GM23248 (cell line): ENCODE results near the gene RPP25L. TPM values are rescaled to one million over a fixed set of nuclear protein-coding genes. Genes with fewer than 3 reads are reported as not detected.

ENCODE experiments used
- DNase-seq: peaks from one replicate; pipeline ENCODE4 v3.0.0-alpha.2; 2015
- H2AFZ ChIP-seq: fragments of 200-600 bp; sonication (generic); 2 replicates; pipeline ENCODE4 v1.6.1; 2016; ENCODE audit warnings: antibody characterized with exemption
- H3F3A ChIP-seq: fragments of 200-600 bp; sonication (generic); 2 replicates; pipeline ENCODE4 v1.6.1; 2016; ENCODE audit warnings: mild to moderate bottlenecking, antibody characterized with exemption, mixed run types; ENCODE audit not compliant: insufficient read depth
- H3K27ac ChIP-seq: fragments of 200-600 bp; sonication (generic); 2 replicates; pipeline ENCODE4 v1.5.1; 2016; ENCODE audit warnings: mild to moderate bottlenecking
- H3K27me3 ChIP-seq: fragments of 200-600 bp; sonication (generic); replicated peaks from 2 replicates; pipeline ENCODE4 v1.6.1; 2016; ENCODE audit warnings: mild to moderate bottlenecking; ENCODE audit not compliant: insufficient read depth
- H3K36me3 ChIP-seq: fragments of 200-600 bp; sonication (generic); 2 replicates; pipeline ENCODE4 v1.6.1; 2016; ENCODE audit warnings: low read depth, mild to moderate bottlenecking
- H3K4me1 ChIP-seq: fragments of 200-600 bp; sonication (generic); 2 replicates; pipeline ENCODE4 v1.6.1; 2016; ENCODE audit warnings: mild to moderate bottlenecking; ENCODE audit not compliant: insufficient read depth
- H3K4me2 ChIP-seq: fragments of 200-600 bp; sonication (generic); one replicate; pipeline ENCODE4 v1.6.1; 2016; ENCODE audit warnings: mild to moderate bottlenecking; ENCODE audit not compliant: unreplicated experiment
- H3K4me3 ChIP-seq: fragments of 200-600 bp; sonication (generic); 2 replicates; pipeline ENCODE4 v1.5.1; 2016; ENCODE audit warnings: mild to moderate bottlenecking
- H3K79me2 ChIP-seq: fragments of 200-600 bp; sonication (generic); 2 replicates; pipeline ENCODE4 v1.6.1; 2016; ENCODE audit warnings: mild to moderate bottlenecking; ENCODE audit not compliant: insufficient read depth
- H3K9ac ChIP-seq: fragments of 200-600 bp; sonication (generic); 2 replicates; pipeline ENCODE4 v1.6.1; 2016; ENCODE audit warnings: mild to moderate bottlenecking
- H3K9me2 ChIP-seq: fragments of 200-600 bp; sonication (generic); 2 replicates; pipeline ENCODE4 v1.6.1; 2016; ENCODE audit warnings: mixed run types, mild to moderate bottlenecking, moderate library complexity; ENCODE audit not compliant: insufficient read depth
- H3K9me3 ChIP-seq: fragments of 200-600 bp; sonication (generic); one replicate; pipeline ENCODE4 v1.6.1; 2017; ENCODE audit warnings: low read depth
- H4K20me1 ChIP-seq: fragments of 200-600 bp; sonication (generic); 2 replicates; pipeline ENCODE4 v1.6.0; 2016; ENCODE audit not compliant: insufficient read depth
- EZH2 ChIP-seq: fragments of 200-600 bp; sonication (generic); IDR thresholded peaks from 2 replicates; pipeline ENCODE4 v1.6.1; 2018; ENCODE audit warnings: antibody characterized with exemption, mild to moderate bottlenecking; ENCODE audit not compliant: insufficient read depth, poor library complexity, severe bottlenecking
- EZH2phosphoT487 ChIP-seq: fragments of 200-600 bp; sonication (generic); IDR thresholded peaks from 2 replicates; pipeline ENCODE4 v1.6.1; 2018; ENCODE audit warnings: antibody characterized with exemption, moderate library complexity, mild to moderate bottlenecking, low read depth; ENCODE audit not compliant: insufficient read depth
- WGBS, 2 experiments: methylation state at CpG; one replicate each; pipeline ENCODE4 v1.1.6; 2015 to 2017; ENCODE audit warnings: low lambda C conversion rate in 2 of 2, low coverage in 1 of 2; ENCODE audit errors: missing lambda C conversion rate in 2 of 2; 5-methylcytosine and 5-hydroxymethylcytosine counted together
- in situ Hi-C: fragments of 300-500 bp; cut with MboI; formaldehyde crosslinking; loops from 2 replicates; pipeline ENCODE4 v1.15.0; 2020
- polyA plus RNA-seq: library from polyadenylated mRNA; unstranded; fragments of >200 nt; fragmentation: Nextera tagmentation; extraction: Ambion mirVana; gene quantifications from 2 replicates; pipeline ENCODE4 v1.2.1, GENCODE V29; 2016
- small RNA-seq: library from RNA; depleted of rRNA; stranded (forward); fragments of <200 nt; gene quantifications from one replicate; pipeline ENCODE3, GENCODE V24; 2014; ENCODE audit warnings: low read depth, low replicate concordance
- total RNA-seq: library from RNA; depleted of rRNA; stranded (reverse); fragments of >200 nt; shearing (Covaris generic); gene quantifications from 2 replicates; pipeline ENCODE4 v1.2.3, GENCODE V29; 2014; rRNA removed

RPP25L gene
- total and polyA plus RNA-seq, 2 experiments from 2014 or later, result 16.9 to 21.0 TPM

- Histone ChIP-seq H3K4me2 (no peak overlapping the region), H3K36me3 (no peaks in the 10 kb centered on the region), H3K27me3 (peaks cover 5% of the 10 kb centered on the region; the same call in 1 of the 2 replicates), H3K4me1 (no peaks in the 10 kb centered on the region), H3F3A (no peaks in the 10 kb centered on the region), H2AFZ (no peak overlapping the region), H3K27ac (no peak overlapping the region), H3K9me2 (no peaks in the 10 kb centered on the region), H3K9me3 (no peaks in the 10 kb centered on the region), H3K79me2 (no peaks in the 10 kb centered on the region), H3K9ac (no peak overlapping the region), H4K20me1 (no peaks in the 10 kb centered on the region), H3K4me3 (no peak overlapping the region)
- 83 to 84% methylated on average over 7 of the region's 7 CpGs for WGBS, 2 experiments
- DNase-seq, result no peak
- in situ Hi-C loops, result no loop called here
- TF ChIP-seq EZH2phosphoT487 (no peak), EZH2 (no peak)
Measured at GRCh38 chr9:34562135-34562745, 49.7 kb downstream of the RPP25L start.

- DNase-seq, result no peak
- Histone ChIP-seq H3K9me2 (no peaks in the 10 kb centered on the region), H3K27me3 (no peaks in the 10 kb centered on the region), H3K36me3 (no peaks in the 10 kb centered on the region), H3K4me2 (no peak overlapping the region), H2AFZ (no peak overlapping the region), H4K20me1 (no peaks in the 10 kb centered on the region), H3K9me3 (no peaks in the 10 kb centered on the region), H3F3A (no peaks in the 10 kb centered on the region), H3K27ac (no peak overlapping the region), H3K4me3 (no peak overlapping the region), H3K4me1 (no peaks in the 10 kb centered on the region), H3K9ac (no peak overlapping the region), H3K79me2 (no peaks in the 10 kb centered on the region)
- in situ Hi-C loops, result no loop called here
- TF ChIP-seq EZH2, result no peak
- WGBS, 2 experiments, result 87 to 88% methylated on average over 16 to 21 of the region's 21 CpGs
Measured at GRCh38 chr9:34560599-34561214, 51.2 kb downstream of the RPP25L start.

Small RNA genes lying within 50 kb of the gene (small RNA-seq; reads per million reads assigned to genes)
- not detected for gene CCL27

Other genes starting within 250 kb of the RPP25L start
- 0.13 and 1.1 TPM in 2 replicates for gene MYORG, start 235.2 kb downstream of the RPP25L start, total RNA-seq
- gene MYORG, start 235.2 kb downstream of the RPP25L start, polyA plus RNA-seq, result 0.72 and 0.73 TPM in 2 replicates
- gene FAM219A, start 153.5 kb downstream of the RPP25L start, total RNA-seq, result 9.1 and 12.3 TPM in 2 replicates
- 7.6 and 7.8 TPM in 2 replicates for gene FAM219A, start 153.5 kb downstream of the RPP25L start, polyA plus RNA-seq
- gene DNAI1, start 153.3 kb downstream of the RPP25L start, total RNA-seq, result not detected in 2 replicates
- gene DNAI1, start 153.3 kb downstream of the RPP25L start, polyA plus RNA-seq, result not detected in 2 replicates
- not detected in 2 replicates for gene ENHO, start 89.1 kb downstream of the RPP25L start, total RNA-seq
- 0.35 TPM in 1 of 2 replicates, not detected in the other for gene ENHO, start 89.1 kb downstream of the RPP25L start, polyA plus RNA-seq
- gene CNTFR, start 22.4 kb downstream of the RPP25L start, total RNA-seq, result not detected in 2 replicates
- gene CNTFR, start 22.4 kb downstream of the RPP25L start, polyA plus RNA-seq, result not detected in 2 replicates
- gene DCTN3, start 8.4 kb upstream of the RPP25L start, total RNA-seq, result 77.1 and 130 TPM in 2 replicates
- gene DCTN3, start 8.4 kb upstream of the RPP25L start, polyA plus RNA-seq, result 148 and 161 TPM in 2 replicates
- 0.11 and 0.38 TPM in 2 replicates for gene ARID3C, start 17.0 kb upstream of the RPP25L start, total RNA-seq
- gene ARID3C, start 17.0 kb upstream of the RPP25L start, polyA plus RNA-seq, result not detected in 2 replicates
- 138 and 148 TPM in 2 replicates for gene SIGMAR1, start 25.7 kb upstream of the RPP25L start, total RNA-seq
- 142 and 147 TPM in 2 replicates for gene SIGMAR1, start 25.7 kb upstream of the RPP25L start, polyA plus RNA-seq
- 22.4 and 25.5 TPM in 2 replicates for gene GALT, start 34.6 kb upstream of the RPP25L start, total RNA-seq
- 28.5 and 29.1 TPM in 2 replicates for gene GALT, start 34.6 kb upstream of the RPP25L start, polyA plus RNA-seq
- 50.7 and 52.3 TPM in 2 replicates for gene IL11RA, start 40.1 kb upstream of the RPP25L start, total RNA-seq
- 44.0 and 44.1 TPM in 2 replicates for gene IL11RA, start 40.1 kb upstream of the RPP25L start, polyA plus RNA-seq
- gene CCL27, start 50.6 kb upstream of the RPP25L start, total RNA-seq, result not detected in 2 replicates
- gene CCL27, start 50.6 kb upstream of the RPP25L start, polyA plus RNA-seq, result 0.48 and 0.50 TPM in 2 replicates
- gene CCL19, start 79.2 kb upstream of the RPP25L start, total RNA-seq, result not detected in 2 replicates
- gene CCL19, start 79.2 kb upstream of the RPP25L start, polyA plus RNA-seq, result not detected in 2 replicates
- not detected in 2 replicates for gene CCL21, start 98.0 kb upstream of the RPP25L start, total RNA-seq
- not detected in 2 replicates for gene CCL21, start 98.0 kb upstream of the RPP25L start, polyA plus RNA-seq